Measurements from ENCODE around the gene CDH23.
A peak's percentile ranks its signal among the peaks of the same experiment; 100 is the strongest.

The CDH23 gene

DNA sequence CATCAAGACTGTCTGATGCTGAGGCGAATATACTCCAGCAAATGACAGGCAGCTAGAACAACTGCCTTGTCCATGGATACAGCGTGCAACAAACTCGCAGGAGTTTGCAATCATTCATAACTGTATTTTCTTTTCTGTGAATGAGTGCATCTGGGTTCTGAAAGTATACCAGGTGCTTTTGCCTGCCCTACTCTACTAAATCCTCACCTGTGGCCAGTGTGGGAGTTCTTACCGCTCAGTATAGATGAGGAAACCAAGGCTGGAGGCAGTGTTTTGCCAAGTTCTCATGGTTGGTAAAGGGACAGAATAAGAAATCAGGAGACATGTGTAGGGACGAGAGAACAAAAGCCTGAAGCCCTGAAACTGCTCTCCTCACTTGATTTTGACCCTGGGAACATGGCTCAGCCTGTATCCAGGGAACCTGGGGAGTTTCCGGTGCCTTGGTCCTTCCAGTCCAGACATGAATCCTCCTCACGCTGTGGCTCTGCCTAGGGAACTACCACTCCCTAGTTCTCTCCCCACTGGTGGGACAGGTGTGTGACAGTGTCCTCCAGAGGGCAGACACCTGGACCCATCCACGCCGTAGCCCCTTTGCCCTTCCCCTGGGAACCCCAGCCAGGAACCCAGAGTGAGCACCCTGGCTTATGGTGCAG, 142.0 kb downstream of the CDH23 start:
- DNase-seq (ENCODE audit: low spot score) = no peak

- DNase-seq (ENCODE audit: low spot score) = no peak
Observed at GRCh38 chr10:71539442-71540118, 142.9 kb downstream of the CDH23 start.

DNA sequence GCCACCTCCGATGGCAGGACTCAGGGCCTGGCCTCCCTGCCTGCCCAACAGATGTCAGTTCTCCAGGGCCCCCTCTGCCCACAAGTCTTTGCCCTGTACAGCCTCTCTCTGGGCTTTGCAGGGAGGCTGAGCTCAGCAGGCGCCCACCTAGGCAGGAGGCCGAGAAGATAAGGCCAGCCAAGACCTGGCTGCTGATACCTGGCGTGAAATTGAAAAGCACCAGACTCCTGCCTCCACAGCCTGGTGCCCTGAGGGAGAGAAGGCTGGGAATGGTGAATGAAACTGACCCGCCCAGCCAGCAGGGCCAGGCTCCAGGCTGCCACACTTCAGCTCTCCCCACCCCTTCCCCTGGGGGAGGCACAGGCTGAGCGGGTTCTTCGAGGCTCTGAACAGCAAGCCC, 145.8 kb downstream of the CDH23 start:
- DNase-seq (ENCODE audit: low spot score) = no peak

DNA sequence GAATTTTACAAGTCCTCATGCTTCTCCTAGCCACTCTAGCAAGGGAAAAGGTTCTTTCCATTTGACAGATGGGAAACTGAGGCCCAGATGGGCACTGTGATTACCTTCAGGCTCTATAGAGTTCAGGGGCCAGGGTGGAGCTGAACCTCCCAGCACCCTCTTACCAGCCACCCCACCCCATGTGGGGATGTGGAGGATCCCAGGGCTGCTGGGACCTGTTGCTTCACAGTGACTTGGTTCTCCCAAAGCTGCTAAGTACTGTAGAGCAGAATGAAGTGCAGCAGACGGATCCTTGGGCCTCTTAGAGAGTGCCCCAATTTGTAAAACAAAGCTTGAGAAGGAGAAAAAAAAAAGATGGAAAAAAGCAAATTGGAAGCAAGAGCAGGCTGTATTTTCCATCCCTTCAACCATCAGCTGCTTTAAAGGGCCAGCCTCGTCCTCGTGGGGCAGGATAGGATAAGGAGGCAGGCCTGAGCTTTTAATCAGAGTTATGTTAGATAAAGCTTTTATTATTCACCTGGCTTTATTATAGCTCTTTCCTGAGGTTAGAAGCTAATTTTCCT, 147.0 kb downstream of the CDH23 start:
- DNase-seq (ENCODE audit: low spot score) = no peak

- DNase-seq (ENCODE audit: low spot score) = no peak
Observed at GRCh38 chr10:71545001-71545400, 148.3 kb downstream of the CDH23 start.

- no peak for DNase-seq (ENCODE audit: low spot score)
Observed at GRCh38 chr10:71546220-71546619, 149.5 kb downstream of the CDH23 start.

DNA sequence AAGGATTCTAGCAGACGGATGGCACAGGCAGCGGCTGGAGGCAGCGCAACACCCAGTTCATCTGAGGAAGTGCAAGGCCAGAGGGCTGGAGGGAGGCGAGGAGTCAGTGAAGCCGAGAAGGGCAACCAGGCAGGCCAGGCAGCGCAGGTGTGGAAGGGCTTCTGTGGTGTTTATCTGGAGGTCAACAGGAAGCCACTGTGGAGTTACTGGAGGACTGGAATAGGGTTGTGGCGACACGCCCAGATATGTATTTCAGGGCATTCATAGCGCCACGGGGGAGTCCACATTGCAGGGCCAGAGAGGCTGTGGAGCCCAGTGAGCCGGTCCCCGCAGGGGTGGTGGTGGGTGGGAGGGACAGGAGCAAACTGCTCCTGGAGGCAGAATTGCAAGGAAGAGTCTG, 150.6 kb downstream of the CDH23 start:
- no peak for DNase-seq (ENCODE audit: low spot score)

- DNase-seq (ENCODE audit: low spot score) = peak; percentile 23
Observed at GRCh38 chr10:71547876-71548846, 151.4 kb downstream of the CDH23 start.

- DNase-seq (ENCODE audit: low spot score) = no peak
Observed at GRCh38 chr10:71549766-71550533, 153.2 kb downstream of the CDH23 start.

DNA sequence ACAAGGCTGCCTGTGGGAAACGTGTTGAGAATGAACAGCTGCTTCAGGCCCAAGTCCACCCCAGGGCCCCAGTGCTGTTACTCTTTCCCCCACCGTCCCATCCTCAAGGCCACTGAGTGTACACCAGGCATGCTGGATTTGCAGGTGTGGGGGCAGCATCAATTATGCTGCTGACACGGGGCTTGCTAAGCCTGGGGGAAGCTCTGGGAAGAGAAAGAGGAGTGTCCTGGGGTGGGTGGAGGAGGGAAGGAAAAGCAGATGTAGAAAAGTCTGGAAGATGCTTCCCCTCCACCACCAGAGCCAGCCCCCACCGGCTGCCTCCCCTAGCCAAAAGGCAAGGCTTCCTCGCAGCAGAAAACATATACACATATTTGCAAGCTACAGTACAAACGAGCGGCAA, 153.9 kb downstream of the CDH23 start:
- DNase-seq (ENCODE audit: low spot score) = no peak

- DNase-seq (ENCODE audit: low spot score) = no peak
Observed at GRCh38 chr10:71551970-71552369, 155.2 kb downstream of the CDH23 start.

DNA sequence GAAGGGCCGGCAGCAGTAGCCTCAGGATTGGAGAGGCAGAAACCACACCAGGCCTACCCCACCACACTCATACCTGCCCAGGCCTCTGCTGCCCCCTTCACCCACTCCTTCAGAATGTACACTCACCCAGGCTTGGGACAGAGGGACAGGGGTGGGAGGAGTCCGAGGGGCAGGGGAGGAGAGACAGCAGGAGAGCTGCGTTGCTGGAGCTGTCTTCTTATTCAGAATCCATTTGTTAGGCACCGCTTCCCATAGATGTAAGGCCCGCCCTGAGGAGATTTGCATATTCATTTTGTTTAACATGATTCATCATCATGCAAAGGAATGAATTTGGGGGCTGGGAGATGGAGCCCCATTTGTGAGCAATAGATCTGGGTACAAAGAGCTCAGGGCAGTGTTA, 156.7 kb downstream of the CDH23 start:
- no peak for DNase-seq (ENCODE audit: low spot score)

- peak; percentile 9 for DNase-seq (ENCODE audit: low spot score)
Observed at GRCh38 chr10:71554671-71555070, 158.0 kb downstream of the CDH23 start.

DNA sequence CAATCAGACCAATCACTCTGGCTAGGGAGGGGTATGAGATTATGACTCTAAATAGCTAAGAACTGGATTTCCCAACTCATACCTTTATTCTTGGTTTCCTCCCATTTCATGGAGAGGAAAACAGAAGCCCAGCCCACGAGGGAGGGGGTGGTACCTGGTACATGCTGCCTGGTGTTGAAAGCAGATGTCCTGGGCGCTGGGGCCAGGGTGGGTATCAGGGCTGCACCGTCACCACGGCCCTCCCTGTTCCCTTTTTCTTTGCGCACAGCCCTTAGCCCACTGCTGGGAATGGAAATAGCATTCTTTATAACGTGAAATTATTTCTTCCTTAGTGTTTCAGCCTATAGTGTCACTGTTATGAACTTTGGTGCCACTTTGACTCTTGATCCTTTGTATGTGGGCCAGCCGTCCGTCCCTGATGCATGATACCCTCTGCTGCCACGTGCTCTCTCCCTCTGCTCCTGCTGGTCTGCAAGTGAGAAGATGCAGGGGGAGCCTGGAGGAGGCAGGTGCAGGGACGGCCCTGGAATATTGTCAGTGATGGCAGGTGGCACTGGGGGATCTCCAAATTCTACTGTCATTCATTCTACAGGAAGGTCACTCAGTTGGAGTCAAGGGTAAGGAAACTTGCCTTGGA, 158.5 kb downstream of the CDH23 start:
- DNase-seq (ENCODE audit: low spot score) = no peak

DNA sequence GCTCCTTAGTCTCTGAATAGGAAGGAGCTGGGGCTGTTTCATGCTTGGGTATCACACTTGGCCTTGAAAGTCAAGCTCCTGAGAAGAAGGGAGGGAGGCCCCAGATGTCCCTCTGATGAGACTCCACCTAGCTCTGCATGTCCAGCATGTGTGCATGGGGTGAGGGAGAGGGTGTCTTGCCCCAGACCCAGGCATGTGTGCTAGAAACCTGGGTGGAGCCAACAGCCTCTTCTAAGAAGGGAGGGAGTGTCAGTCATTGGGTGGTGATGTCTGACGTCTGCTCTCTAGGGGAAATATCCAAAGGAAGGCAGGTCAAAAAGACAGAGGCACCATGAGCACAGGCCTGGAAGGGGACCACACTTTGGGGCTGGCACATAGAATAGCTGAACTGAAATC, 159.0 kb downstream of the CDH23 start:
- no peak for DNase-seq (ENCODE audit: low spot score)

DNA sequence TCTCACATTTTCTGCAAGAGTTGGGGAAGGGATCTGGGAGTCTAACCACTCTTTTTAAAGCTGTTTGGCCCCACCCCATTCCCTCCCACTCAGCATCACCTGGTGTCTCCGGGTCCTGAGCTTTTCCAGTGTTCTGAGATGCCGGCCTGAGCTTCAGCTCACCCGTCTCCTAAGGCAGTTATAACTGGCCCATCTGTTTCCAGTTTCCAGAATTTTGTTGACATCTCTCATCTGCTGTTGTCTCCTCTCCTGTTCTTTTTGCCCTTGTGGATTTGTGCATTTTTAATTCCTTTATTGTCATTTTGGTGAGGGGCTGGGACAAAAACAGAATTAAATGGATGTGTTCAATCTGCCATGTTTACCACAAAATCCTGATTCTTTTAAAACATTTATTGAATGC, 162.3 kb downstream of the CDH23 start:
- no peak for DNase-seq (ENCODE audit: low spot score)

- no peak for DNase-seq (ENCODE audit: low spot score)
Observed at GRCh38 chr10:71561003-71561574, 164.4 kb downstream of the CDH23 start.

DNA sequence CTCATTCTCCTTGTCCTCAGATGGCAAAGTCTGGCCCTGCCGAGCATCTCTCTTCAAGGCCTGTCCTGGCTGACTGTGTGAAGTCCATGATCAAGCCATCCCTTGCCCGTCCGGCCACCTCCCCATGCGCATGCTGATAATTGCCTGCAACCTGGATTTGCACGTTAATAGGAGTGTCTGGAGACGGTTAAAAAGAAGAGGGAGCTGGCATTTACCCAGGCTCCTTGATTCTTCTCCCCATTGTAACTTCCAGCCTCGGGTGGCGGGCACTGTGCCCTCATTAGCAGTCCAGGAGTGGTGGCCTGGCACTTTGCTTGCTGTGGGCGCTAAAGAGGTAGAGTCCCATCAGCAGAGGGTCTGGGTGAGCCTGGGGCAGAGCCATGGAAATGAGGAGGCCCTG, 165.5 kb downstream of the CDH23 start:
- no peak for DNase-seq (ENCODE audit: low spot score)

GRCh38 chr10:71562904-71563303, 166.2 kb downstream of the CDH23 start:
- DNase-seq (ENCODE audit: low spot score) = no peak

GRCh38 chr10:71564194-71564820, 167.6 kb downstream of the CDH23 start:
- DNase-seq (ENCODE audit: low spot score) = no peak

All from kidney tubule cell (primary cell).